Cerebellar cortex (tissue), 1 donor: Measurements from ENCODE around the gene CCHCR1.
A peak's percentile ranks its signal among the peaks of the same experiment; 100 is the strongest.
"Not testable (repeated sequence)": the region's sequence is repeated elsewhere in the genome, so short reads cannot be mapped to it uniquely, and the experiment has no call there.

Source experiments
- DNase-seq: peaks from one replicate; pipeline ENCODE4 v3.0.0-alpha.2; 2015; ENCODE audit warnings: low spot score

Gene CCHCR1, protein sequence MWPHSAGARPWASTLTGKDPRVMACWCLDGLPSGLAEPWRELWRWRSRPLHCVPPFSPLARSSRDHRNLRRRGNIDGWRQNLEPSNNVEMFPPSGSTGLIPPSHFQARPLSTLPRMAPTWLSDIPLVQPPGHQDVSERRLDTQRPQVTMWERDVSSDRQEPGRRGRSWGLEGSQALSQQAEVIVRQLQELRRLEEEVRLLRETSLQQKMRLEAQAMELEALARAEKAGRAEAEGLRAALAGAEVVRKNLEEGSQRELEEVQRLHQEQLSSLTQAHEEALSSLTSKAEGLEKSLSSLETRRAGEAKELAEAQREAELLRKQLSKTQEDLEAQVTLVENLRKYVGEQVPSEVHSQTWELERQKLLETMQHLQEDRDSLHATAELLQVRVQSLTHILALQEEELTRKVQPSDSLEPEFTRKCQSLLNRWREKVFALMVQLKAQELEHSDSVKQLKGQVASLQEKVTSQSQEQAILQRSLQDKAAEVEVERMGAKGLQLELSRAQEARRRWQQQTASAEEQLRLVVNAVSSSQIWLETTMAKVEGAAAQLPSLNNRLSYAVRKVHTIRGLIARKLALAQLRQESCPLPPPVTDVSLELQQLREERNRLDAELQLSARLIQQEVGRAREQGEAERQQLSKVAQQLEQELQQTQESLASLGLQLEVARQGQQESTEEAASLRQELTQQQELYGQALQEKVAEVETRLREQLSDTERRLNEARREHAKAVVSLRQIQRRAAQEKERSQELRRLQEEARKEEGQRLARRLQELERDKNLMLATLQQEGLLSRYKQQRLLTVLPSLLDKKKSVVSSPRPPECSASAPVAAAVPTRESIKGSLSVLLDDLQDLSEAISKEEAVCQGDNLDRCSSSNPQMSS

DNA sequence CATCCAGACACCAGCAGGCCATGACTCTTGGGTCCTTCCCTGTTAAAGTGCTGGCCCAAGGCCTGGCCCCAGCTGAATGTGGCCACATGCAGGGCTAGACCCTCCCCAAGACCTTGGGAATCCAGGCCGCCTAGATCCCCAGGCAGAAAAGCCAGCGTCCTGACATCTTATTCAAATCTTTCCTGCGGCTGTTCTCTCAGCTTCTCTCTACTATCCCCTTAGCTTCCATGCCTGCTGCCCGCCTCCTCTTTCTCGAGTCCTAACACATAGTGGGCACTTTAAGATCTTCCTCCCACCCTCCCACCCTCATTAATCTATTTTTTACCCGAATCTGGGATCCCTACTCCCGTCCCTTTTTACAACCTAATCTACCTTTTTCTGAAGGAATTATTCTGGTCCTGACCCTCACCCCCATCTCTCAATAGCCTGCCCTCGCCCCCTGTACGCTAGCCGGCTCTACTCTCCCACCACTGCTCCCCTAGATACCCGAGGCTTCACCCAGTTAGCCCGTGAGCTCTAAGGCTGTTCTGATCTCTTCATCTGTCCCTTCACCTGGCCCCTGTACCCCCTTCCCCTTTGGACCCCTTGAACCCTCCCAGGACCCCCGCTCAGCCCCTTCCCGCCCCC is at the start of gene CCHCR1:
Gene CCHCR1 (minus strand): TSS at position 290 of the 627 bp plus-strand sequence. CDS start 202 bp downstream, at position 88.
- no peak for DNase-seq

DNA sequence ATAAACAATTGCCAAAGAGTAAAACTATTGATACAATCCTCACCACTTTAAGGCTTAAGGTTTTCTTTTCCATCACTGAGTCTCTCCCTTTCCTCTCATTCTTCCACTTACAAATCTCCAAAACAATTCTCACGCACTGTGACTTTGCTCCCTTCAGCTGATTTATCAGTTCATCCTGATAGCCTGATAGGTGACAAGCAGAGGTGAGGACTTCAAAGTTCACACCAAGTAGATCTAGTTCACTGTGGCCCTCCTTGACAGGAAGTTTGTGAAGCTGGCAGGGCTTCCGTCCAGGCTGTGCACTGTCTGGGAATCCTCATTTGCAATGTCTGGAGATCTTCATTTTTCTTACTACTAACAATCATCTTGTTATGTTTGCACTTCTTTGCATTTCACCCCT is 48.0 kb upstream of the CCHCR1 start:
- no peak for DNase-seq

DNA sequence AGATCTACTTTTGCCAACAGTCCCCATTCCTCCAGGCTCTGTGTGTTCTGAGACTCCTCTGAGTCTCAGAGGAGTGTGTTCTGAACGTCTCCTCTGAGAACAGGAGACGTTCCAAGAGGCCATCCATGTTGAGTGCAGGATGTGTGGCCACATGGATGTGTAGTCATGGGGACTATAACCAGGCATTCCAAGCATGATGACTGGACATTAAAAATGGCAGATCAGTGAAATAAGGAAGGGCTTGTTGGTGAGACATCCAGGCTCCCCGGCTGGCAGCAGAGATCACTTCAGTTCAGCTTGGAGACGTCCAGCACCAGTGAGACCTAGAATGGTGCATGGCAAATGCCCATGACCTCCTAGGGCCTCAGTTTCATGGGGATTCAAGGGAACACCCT is 47.1 kb upstream of the CCHCR1 start:
- no peak for DNase-seq

DNA sequence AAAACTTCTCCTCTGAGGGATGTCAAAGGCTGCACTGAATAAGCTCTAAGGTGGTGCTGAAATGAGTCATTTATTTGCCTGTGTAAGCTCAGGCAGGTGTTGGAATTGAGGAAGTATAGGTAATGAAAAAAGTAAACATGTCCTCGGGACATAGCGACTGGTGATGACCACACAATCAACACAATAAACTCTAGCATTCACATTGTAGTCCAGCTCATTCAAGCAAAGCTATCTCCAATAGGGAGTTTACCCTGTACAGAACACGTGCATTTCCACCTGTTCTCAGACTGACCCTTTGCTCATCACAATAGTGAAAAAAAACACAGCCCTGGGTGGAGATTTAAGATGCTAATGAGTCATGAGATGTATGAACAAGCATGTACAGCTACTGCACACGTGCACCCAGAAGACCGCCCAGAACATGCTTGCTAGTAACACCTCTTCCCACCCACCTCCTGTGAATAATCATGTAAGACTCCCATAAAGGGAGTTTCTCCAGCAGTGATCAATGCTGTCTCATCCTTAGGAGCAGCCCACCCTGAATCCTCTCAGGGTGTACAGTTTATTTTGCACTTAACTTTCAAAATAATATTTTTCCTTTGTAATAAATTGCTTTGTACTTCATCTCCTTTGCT is 45.9 kb upstream of the CCHCR1 start:
- DNase-seq = peak; percentile 10

DNA sequence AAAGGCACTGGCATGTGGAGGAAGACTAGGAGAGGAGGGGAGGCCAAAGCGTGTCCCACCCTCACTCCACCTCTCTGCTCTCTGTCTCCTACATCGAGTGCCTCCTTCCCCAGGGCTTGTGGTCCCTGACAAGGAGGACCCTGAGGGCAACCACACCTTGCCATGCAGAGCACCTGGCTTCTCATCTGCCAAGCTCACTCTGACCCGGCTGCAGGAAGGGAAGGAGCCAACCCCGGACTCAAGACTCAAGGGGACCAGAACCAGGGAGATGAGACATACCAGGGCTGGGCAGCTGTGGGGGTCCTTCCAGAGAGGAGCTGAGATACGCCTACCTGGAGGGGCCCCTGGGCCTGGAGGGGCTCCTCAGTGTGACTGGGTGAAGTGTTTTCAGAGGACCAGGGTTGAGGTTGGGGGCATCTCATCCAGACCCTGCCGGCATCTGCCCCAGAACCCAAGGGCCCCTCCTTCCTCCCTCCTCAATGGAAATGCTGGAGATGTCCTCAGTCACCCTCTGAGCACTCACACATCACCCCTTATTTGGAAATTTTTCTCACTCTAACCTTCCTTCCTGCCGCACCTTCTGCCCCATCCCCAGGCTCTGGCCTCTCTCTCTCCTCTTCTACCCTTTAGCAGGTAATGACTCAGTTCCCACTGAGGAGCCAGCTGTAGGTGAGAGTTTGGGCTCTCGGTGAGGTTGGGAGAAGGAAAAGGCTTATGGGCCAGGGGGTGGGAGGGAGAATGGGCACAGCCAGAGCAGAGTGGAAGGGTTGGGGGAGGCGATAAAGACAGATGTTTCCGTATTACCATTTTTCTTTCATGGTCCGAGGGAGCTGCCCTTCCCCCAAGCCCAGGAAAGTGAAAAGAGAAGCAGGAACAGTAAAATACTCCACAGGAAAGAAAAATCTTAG is 44.9 kb upstream of the CCHCR1 start:
- no peak for DNase-seq

DNA sequence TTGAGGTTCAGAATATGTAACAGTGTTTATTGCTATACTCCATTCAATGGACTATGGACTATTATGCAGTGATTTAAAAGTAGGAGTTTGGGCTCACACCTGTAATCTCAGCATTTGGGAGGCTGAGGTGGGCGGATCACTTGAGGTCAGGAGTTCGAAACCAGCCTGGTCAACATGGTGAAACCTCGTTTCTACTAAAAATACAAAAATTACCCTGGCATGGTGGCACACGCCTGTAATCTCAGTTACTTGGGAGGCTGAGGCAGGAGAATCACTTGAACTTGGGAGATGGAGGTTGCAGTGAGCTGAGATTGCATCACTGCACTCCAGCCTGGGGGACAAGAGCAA is 41.5 kb upstream of the CCHCR1 start:
- not testable (repeated sequence) for DNase-seq

DNA sequence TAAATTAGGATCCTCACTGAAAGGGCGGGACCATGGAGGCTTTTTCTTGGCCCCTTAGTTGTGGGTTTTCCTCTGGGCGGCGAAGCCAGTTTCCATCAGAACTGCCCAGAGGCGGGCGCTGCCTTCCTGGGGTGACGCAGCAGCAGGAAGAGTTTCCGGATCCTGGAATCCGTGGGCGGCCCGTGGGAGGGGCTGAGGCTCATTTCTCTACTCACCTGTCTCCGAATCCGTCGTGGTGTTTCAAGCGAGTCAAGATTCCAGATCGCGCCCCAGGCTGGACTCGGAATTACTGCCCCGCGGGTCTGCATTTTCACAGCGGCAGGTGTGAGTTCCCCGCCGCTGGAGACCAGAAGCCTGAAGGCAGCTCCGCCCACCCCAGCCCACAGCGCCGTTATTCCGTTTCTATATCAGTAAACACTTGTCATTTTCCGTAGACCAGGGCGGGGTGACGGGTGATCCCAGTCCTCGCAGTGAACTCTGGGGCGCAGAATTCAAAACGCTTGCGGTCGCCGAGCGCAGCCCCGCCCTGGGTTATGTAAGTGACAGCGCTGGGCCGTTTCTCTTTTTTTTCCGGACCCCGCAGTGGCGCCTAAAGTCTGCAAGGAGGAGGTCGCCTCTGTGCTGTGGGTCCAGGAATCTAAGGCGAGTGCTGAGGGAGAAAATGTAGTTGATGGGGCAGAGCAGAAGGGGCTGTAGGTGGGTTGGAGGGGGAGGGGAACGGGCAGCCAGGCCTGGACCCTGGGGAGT is 40.1 kb upstream of the CCHCR1 start:
- DNase-seq = peak; percentile 89

DNA sequence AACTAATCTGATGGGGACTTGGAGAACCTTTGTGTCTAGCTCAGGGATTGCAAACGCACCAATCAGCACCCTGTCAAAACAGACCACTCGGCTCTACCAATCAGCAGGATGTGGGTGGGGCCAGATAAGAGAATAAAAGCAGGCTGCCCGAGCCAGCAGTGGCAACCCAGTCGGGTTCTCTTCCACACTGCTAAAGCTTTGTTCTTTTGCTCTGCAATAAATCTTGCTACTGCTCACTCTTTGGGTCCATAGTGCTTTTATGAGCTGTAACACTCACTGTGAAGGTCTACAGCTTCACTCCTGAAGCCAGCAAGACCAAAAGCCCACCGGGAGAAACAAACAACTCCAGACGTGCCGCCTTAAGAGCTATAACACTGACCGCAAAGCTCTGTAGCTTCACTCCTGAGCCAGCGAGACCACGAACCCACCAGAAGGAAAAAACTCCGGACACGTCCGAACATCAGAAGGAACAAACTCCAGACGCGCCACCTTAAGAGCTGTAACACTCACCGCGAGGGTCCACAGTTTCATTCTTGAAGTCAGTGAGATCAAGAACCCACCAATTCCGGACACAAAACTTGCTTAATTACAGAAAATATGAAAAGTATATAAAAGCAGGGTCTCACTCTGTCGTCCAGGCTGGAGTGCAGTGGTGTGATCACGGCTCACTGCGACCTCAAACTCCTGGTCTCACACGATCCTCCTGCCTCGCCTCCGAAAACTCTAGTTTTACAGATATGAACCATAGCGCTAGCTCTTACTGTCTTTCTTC is 38.8 kb upstream of the CCHCR1 start:
- DNase-seq = not testable (repeated sequence)

DNA sequence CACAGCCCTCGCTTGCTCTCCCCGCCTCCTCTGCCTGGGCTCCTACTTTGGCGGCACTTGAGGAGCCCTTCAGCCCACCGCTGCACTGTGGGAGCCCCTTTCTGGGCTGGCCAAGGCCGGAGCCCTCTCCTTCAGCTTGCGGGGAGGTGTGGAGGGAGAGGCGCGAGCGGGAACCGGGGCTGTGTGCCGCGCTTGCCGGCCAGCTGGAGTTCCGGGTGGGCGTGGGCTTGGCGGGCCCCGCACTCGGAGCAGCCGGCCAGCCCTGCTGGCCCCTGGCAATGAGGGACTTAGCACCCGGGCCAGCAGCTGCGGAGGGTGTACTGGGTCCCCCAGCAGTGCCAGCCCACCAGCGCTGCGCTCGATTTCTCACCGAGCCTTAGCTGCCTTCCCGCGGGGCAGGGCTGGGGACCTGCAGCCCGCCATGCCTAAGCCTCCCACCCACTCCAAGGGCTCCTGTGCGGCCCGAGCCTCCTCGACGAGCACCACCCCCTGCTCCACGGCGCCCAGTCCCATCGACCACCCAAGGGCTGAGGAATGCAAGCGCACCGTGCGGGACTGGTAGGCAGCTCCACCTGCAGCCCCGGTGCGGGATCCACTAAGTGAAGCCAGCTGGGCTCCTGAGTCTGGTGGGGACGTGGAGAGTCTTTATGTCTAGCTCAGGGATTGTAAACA is 37.8 kb upstream of the CCHCR1 start:
- not testable (repeated sequence) for DNase-seq

DNA sequence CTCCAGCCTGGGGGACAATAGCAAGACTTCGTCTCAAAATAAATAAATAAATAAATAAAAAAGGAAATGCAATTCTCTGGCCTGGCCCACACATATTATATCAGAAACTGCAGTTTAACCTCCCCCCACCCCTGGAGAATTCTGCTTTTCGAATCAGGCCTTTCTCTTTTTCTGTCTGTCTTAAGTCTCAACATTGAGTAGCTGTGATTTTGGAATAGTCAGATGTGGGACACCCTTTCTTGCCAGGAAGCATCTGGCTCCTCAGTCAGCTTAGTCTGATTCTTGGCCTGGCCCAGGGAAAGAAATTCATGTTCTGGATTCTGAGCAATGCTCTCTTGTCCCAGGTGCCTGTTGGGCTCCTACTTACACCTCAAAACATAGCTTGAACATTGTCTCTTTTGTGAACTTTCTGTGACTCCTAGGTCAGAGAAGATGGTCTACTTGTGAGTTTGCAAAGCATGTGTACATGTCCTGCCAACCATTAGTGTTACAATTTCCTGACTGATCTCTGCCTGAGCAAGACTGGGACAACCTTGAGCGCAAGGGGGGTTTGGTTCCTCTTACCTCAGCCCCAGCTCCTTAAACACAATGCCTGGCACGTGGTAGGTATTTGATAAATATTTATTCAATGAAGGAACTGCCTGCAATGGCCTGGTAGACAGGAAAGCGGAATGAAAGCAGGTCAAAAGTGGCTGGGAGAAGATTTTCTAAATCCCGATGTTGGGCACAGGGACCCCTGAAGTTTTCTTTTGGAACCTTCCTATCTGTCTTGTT is 36.6 kb upstream of the CCHCR1 start:
- DNase-seq = no peak

DNA sequence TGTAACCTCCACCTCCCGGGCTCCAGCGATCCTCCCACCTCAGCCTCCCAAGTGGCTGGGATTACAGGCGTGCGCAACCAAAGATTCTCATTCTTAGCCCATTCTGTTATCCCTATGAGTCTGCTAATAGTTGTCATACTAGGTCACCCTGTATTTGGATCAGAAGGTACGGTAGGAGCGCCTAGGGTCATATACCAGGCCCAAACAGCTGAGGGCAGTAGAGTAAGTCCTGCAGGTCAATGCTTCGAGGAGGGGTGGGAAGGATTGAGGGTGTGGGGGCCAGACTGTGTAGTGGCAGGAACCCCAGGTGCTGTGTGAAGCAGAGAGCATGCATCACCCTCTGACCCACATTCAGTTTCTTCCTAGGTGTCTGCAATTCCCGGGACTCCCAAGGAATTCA is 35.6 kb upstream of the CCHCR1 start:
- no peak for DNase-seq

DNA sequence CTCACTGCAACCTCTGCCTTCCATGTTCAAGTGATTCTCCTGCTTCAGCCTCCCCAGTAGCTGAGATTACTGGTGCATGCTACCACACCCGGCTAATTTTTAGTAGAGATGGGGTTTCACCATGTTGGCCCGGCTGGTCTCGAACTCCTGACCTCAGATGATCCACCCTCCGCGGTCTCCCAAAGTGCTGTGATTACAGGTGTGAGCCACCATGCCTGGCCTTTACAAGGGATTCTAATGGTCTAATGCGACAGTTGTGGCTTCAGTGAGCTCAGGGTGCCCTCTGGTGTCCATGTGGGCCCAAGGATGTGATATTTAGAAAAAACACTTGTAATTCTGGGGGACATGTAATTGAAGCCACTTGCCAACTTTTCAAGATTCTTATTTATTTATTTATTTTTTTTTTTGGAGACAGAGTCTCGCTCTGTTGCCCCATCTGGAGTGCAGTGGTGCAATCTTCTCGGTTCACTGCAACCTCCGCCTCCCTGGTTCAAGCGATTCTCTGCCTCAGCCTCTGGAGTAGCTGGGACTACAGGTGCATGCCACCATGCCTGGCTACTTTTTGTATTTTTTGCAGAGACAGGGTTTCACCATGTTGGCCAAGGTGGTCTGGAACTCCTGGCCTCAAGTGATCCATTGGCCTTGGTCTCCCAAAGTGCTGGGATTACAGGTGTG is 35.0 kb upstream of the CCHCR1 start:
- DNase-seq = peak; percentile 81

DNA sequence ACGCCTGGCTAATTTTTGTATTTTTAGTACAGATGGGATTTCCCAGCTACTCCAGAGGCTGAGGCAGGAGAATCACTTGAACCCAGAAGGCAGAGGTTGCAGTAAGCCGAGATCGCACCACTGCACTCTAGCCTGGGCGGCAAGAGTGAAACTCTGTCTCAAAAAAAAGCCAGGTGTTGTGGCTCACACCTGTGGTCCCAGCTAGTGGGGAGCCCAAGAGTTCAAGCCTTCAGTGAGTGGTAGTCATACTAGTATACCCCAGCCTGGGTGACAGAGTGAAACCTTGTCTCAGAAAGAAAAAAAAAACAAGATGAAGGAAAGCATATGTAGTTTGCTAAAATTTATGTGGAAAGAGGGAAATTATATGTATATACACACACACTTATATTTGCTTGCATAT is 32.9 kb upstream of the CCHCR1 start:
- DNase-seq = no peak

DNA sequence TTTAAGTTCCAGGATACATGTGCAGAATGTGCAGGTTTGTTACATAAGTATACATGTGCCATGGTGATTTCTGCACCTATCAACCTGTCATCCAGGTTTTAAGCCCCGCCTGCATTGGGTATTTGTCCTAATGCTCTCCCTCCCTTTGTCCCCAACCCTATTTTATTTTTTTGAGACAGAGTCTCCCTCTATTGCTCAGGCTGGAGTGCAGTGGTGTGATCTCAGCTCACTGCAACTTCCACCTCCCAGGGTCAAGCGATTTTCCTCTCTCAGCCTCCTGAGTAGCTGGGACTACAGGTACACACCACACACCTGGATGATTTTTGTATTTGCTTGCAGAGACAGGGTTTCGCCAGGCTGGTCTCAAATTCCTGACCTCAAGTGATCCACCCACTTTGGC is 31.6 kb upstream of the CCHCR1 start:
- not testable (repeated sequence) for DNase-seq

DNA sequence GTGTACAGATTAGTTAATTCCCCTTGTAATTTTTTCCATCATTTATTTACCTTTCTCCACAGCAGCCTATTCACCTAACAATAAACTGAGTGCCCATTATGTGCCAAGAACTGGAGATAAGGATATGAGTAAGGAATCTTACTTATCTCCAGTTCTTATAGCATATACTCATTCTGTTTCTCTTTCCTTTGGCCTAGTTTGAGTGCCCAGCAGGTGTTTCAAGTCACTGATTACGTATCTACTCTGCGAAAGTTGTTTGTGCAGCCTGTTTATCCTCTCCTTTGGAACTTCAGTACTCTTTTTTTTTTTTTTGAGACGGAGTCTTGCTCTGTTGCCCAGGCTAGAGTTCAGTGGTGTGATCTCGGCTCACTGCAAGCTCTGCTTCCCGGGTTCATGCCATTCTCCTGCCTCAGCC is 30.2 kb upstream of the CCHCR1 start:
- no peak for DNase-seq

DNA sequence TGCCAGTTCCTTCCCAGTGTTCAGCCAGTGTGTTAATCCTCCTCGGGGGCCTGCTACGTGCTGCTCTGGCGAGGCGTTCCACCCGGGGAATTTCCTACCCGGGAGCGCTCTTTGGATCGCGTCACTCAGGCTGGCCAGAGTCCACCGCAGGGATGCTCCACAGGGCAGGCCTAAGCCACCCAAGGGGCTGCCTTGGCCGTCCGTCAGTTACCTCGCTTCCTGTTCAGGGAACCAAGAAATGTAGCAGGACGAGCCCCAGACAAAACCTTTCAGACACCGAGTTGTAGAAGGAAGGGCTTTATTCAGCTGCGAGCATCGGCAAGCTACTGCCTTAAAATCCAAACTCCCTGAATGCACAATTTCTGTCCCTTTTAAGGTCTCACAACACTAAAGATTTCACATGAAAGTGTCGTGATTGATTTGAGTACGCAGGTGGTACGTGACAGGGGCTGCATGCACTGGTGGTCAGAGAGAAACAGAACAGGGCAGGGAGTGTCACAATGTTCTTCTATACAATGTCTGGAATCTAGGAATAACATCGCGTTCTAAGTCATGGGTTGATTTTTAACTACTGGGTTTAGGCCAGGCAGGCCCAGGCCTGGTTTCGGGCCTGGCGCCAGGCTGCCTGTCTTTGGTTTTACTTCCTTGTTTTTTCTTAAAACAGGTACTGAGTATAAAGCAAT is 28.6 kb upstream of the CCHCR1 start:
- no peak for DNase-seq

DNA sequence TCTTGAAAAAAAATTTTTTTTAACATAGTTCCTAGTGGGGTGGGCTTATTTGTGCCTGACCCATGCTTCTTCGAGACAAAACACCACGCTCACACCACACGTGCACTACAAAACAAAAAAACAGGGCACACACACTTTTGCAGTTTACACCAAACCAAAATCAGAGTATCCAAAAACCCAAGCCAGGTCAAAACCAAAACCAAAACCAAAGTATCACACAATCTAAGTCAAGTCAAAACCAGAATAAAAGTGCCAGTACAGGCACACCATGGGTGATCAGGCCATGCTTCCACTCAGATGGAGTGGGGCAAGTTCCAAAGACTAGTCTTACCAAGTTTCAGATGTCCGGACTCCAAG is 28.1 kb upstream of the CCHCR1 start:
- not testable (repeated sequence) for DNase-seq
